Measurements from ENCODE around the gene CORO1A.
A peak's percentile ranks its signal among the peaks of the same experiment; 100 is the strongest.
"Not testable (repeated sequence)": the region's sequence is repeated elsewhere in the genome, so short reads cannot be mapped to it uniquely, and the experiment has no call there.

CORO1A gene

GRCh38 chr16:30152517-30152916, 30.9 kb upstream of the CORO1A start:
- Histone ChIP-seq H3K36me3 (ENCODE audit: insufficient read depth, low read length) (no peaks in the 10 kb centered on the region), H3K9me3 (ENCODE audit: control insufficient read depth, insufficient read depth, low read length) (peaks cover 9% of the 10 kb centered on the region), H3K4me1 (ENCODE audit: insufficient read depth, low read length) (no peaks in the 10 kb centered on the region), H3K9ac (ENCODE audit: low read depth, low read length) (no peak overlapping the region)

GRCh38 chr16:30155188-30155587, 28.2 kb upstream of the CORO1A start:
- no peaks in the 10 kb centered on the region for H3K4me1 ChIP-seq (ENCODE audit: insufficient read depth, low read length)
- no peak overlapping the region for H3K9ac ChIP-seq (ENCODE audit: low read depth, low read length)
- H3K9me3 ChIP-seq (ENCODE audit: control insufficient read depth, insufficient read depth, low read length) = no peaks in the 10 kb centered on the region
- no peaks in the 10 kb centered on the region for H3K36me3 ChIP-seq (ENCODE audit: insufficient read depth, low read length)

DNA sequence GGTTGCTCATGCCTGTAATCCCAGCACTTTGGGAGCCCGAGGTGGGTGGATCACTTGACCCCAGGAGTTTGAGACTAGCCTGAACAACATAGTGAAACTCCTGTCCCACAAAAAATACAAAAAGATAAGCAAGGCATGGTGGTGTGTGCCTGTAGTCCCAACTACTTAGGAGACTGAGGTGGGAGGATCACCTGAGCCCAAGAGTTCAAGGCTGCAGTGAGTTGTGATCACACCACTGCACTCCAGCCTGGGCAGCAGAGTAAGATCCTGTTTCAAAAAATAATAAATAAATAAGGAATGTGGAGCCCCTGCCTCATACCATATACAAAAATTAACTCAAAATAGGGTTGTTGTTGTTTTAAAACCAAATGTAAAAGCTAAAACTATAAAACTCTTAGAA, 26.2 kb upstream of the CORO1A start:
- Histone ChIP-seq H3K9ac (ENCODE audit: low read depth, low read length) (no peak overlapping the region), H3K36me3 (ENCODE audit: insufficient read depth, low read length) (no peaks in the 10 kb centered on the region), H3K4me1 (ENCODE audit: insufficient read depth, low read length) (no peaks in the 10 kb centered on the region), H3K9me3 (ENCODE audit: control insufficient read depth, insufficient read depth, low read length) (no peaks in the 10 kb centered on the region)

DNA sequence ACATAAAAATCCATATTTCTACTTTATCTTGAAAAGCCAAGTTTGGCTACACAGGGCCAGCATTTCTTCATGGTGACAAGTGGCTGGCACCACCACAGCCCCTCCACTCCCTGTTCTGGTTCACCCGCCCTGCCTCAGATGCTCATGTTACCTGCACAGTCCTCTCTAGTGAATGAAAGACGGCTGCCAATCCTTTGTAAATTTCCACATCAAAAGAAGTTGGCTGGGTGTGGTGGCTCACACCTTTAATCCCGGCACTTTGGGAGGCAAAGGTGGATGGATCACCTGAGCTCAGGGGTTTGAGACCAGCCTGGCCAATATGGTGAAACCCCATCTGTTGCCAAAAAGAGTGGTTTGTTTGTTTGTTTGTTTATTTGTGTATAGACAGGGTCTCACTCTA, 19.9 kb upstream of the CORO1A start:
- Histone ChIP-seq H3K4me1 (ENCODE audit: insufficient read depth, low read length) (no peaks in the 10 kb centered on the region), H3K36me3 (ENCODE audit: insufficient read depth, low read length) (no peaks in the 10 kb centered on the region), H3K9me3 (ENCODE audit: control insufficient read depth, insufficient read depth, low read length) (no peaks in the 10 kb centered on the region), H3K9ac (ENCODE audit: low read depth, low read length) (no peak overlapping the region)

GRCh38 chr16:30166202-30166902, 17.1 kb upstream of the CORO1A start:
- Histone ChIP-seq H3K36me3 (ENCODE audit: insufficient read depth, low read length) (no peaks in the 10 kb centered on the region), H3K9me3 (ENCODE audit: control insufficient read depth, insufficient read depth, low read length) (no peaks in the 10 kb centered on the region), H3K4me1 (ENCODE audit: insufficient read depth, low read length) (no peaks in the 10 kb centered on the region), H3K9ac (ENCODE audit: low read depth, low read length) (no peak overlapping the region)

GRCh38 chr16:30168746-30169145, 14.7 kb upstream of the CORO1A start:
- not testable (repeated sequence) for H3K9ac ChIP-seq (ENCODE audit: low read depth, low read length); H3K9me3 ChIP-seq (ENCODE audit: control insufficient read depth, insufficient read depth, low read length); H3K4me1 ChIP-seq (ENCODE audit: insufficient read depth, low read length); H3K36me3 ChIP-seq (ENCODE audit: insufficient read depth, low read length)

DNA sequence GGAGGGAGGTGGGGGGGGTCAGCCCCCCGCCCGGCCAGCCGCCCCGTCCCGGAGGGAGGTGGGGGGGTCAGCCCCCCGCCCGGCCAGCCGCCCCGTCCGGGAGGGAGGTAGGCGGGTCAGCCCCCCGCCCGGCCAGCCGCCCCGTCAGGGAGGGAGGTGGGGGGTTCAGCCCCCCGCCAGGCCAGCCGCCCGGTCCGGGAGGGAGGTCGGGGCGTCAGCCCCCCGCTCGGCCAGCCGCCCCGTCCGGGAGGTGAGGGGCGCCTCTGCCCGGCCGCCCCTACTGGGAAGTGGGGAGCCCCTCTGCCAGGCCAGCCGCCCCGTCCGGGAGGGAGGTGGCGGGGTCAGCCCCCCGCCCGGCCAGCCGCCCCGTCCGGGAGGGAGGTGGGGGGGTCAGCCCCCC, 14.0 kb upstream of the CORO1A start:
- not testable (repeated sequence) for H3K9ac ChIP-seq (ENCODE audit: low read depth, low read length); H3K36me3 ChIP-seq (ENCODE audit: insufficient read depth, low read length); H3K4me1 ChIP-seq (ENCODE audit: insufficient read depth, low read length); H3K9me3 ChIP-seq (ENCODE audit: control insufficient read depth, insufficient read depth, low read length)

DNA sequence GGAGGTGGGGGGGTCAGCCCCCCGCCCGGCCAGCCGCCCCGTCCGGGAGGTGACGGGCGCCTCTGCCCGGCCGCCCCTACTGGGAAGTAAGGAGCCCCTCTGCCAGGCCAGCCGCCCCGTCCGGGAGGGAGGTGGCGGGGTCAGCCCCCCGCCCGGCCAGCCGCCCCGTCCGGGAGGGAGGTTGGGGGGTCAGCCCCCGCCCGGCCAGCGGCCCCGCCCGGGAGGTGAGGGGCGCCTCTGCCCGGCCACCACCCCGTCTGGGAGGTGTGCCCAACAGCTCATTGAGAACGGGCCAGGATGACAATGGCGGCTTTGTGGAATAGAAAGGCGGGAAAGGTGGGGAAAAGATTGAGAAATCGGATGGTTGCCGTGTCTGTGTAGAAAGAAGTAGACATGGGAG, 13.3 kb upstream of the CORO1A start:
- H3K4me1 ChIP-seq (ENCODE audit: insufficient read depth, low read length); H3K9me3 ChIP-seq (ENCODE audit: control insufficient read depth, insufficient read depth, low read length); H3K36me3 ChIP-seq (ENCODE audit: insufficient read depth, low read length); H3K9ac ChIP-seq (ENCODE audit: low read depth, low read length): not testable (repeated sequence)

- Histone ChIP-seq H3K36me3 (ENCODE audit: insufficient read depth, low read length) (no peaks in the 10 kb centered on the region), H3K9me3 (ENCODE audit: control insufficient read depth, insufficient read depth, low read length) (no peaks in the 10 kb centered on the region), H3K9ac (ENCODE audit: low read depth, low read length) (no peak overlapping the region), H3K4me1 (ENCODE audit: insufficient read depth, low read length) (no peaks in the 10 kb centered on the region)
These were observed 10.3 kb upstream of the CORO1A start for GRCh38 chr16:30173054-30173453.

DNA sequence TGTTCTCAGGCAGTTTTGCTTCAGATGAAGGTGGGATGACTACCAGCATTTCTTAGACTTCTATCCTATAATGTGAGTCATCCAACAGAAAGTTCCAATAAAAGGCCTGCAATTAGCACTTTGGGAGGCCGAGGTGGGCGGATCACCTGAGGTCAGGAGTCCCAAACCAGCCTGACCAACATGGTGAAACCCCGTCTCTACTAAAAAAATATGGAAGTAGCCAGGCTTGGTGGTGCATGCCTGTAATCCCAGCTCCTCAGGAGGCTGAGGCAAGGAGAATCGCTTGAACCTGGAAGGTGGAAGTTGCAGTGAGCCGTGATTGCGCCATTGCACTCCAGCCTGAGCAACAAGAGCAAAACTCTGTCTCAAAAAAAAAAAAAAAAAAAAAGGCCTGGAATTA, 6.5 kb upstream of the CORO1A start:
- not testable (repeated sequence) for H3K36me3 ChIP-seq (ENCODE audit: insufficient read depth, low read length); H3K4me1 ChIP-seq (ENCODE audit: insufficient read depth, low read length); H3K9me3 ChIP-seq (ENCODE audit: control insufficient read depth, insufficient read depth, low read length)

DNA sequence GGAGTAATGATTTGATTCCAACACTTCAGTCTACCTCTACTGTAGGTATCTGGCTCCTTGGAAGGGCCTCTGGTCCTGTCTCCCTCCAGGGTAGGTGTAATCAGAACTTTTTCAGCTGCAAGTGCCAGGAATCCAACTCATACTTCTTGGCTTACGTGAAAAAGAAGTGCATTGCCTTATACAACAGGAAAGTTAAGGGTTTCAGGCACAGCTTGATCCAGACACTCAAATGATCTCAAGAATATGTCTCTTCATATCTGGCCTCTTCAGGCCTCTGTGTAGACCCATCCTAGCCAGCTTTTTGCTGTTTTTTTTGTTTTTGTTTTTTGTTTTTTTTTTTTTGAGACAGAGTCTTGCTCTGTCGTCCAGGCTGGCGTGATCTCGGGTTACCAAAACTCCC, 4.2 kb upstream of the CORO1A start:
- Histone ChIP-seq H3K36me3 (ENCODE audit: insufficient read depth, low read length) (no peaks in the 10 kb centered on the region), H3K4me1 (ENCODE audit: insufficient read depth, low read length) (peaks cover 3% of the 10 kb centered on the region; the same call in 1 of the 2 replicates), H3K9me3 (ENCODE audit: control insufficient read depth, insufficient read depth, low read length) (no peaks in the 10 kb centered on the region), H3K9ac (ENCODE audit: low read depth, low read length) (no peak overlapping the region)

More for the DNA sequence above, 6.5 kb upstream of the CORO1A start:
- H3K9ac ChIP-seq (ENCODE audit: low read depth, low read length) = not testable (repeated sequence)

GRCh38 chr16:30179931-30180330, 3.5 kb upstream of the CORO1A start:
- Histone ChIP-seq H3K36me3 (ENCODE audit: insufficient read depth, low read length) (no peaks in the 10 kb centered on the region), H3K9ac (ENCODE audit: low read depth, low read length) (no peak overlapping the region), H3K9me3 (ENCODE audit: control insufficient read depth, insufficient read depth, low read length) (no peaks in the 10 kb centered on the region), H3K4me1 (ENCODE audit: insufficient read depth, low read length) (peaks cover 7% of the 10 kb centered on the region; the same call in 1 of the 2 replicates)

DNA sequence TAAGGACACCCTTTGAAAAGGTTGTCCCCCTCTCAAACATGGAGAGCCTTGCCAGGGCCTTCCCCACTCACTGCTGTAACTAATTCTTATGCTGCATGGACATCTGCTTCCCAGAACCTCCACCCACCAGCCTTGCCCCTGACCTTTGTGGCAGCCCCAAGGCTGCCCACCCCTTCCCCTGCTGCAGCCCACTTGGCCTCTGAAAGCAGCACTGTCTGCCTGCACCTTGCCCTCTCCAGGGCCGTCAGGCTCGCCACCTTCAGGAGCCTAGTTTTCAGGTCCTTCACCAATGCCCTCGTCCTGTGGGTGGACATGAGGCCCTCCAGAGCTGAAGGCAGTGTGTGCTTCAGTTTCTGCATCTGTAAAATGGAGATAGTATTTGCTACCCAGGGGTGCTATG, 2.7 kb upstream of the CORO1A start:
- H3K36me3 ChIP-seq (ENCODE audit: insufficient read depth, low read length) = no peaks in the 10 kb centered on the region
- H3K9ac ChIP-seq (ENCODE audit: low read depth, low read length) = no peak overlapping the region
- H3K4me1 ChIP-seq (ENCODE audit: insufficient read depth, low read length) = peaks cover 10% of the 10 kb centered on the region; the same call in 1 of the 2 replicates

GRCh38 chr16:30184096-30184890, 891 bp downstream of the CORO1A start:
- no peaks in the 10 kb centered on the region for H3K9me3 ChIP-seq (ENCODE audit: control insufficient read depth, insufficient read depth, low read length)
- no peaks in the 10 kb centered on the region for H3K36me3 ChIP-seq (ENCODE audit: insufficient read depth, low read length)
- peak overlapping the region; percentile 60; the same call in 1 of the 2 replicates for H3K9ac ChIP-seq (ENCODE audit: low read depth, low read length)
- H3K4me1 ChIP-seq (ENCODE audit: insufficient read depth, low read length) = peaks cover 10% of the 10 kb centered on the region; the same call in 1 of the 2 replicates

More for the DNA sequence above, 2.7 kb upstream of the CORO1A start:
- H3K9me3 ChIP-seq (ENCODE audit: control insufficient read depth, insufficient read depth, low read length) = no peaks in the 10 kb centered on the region

Data from ES-I3 (cell line).